ENCODE data around the gene FOLH1. TPM values are rescaled to one million over a fixed set of nuclear protein-coding genes. Genes with fewer than 3 reads are reported as not detected.
"Not testable (repeated sequence)": the region's sequence is repeated elsewhere in the genome, so short reads cannot be mapped to it uniquely, and the experiment has no call there.

Gene FOLH1
- polyA plus RNA-seq, 2 of the 4 experiments (the other 2 are of a cell fraction), result 0.14 TPM; not detected in 1

GRCh38 chr11:49213026-49213560 is 4.7 kb upstream of the FOLH1 start:
- H3K9me3 ChIP-seq, result no peaks in the 10 kb centered on the region
- ATAC-seq, result no peak
- no peaks in the 10 kb centered on the region for H3K4me1 ChIP-seq
- no peak for FAIRE-seq
- no peak for DNase-seq (ENCODE audit: low read depth in 1 of 2, low spot score in 1 of 2)
- H3K4me2 ChIP-seq, result no peak overlapping the region
- 13% methylated on average over 2 of the region's 2 CpGs for WGBS (ENCODE audit: missing lambda C conversion rate)
- ChIA-PET CTCF (no interaction called here), POLR2A (no interaction called here)
- H3K27ac ChIP-seq, result no peak overlapping the region
- H3K4me3 ChIP-seq, result no peak overlapping the region
- TF ChIP-seq SREBF2 (IDR thresholded peaks at IDR 0.05), result no peak

- 58% methylated on average over 6 of the region's 6 CpGs for WGBS (ENCODE audit: missing lambda C conversion rate)
- FAIRE-seq; ATAC-seq; H3K9me3 ChIP-seq; DNase-seq (ENCODE audit: low read depth in 1 of 2, low spot score in 1 of 2); H3K4me3 ChIP-seq; H3K4me1 ChIP-seq; H3K4me2 ChIP-seq; CTCF ChIA-PET; H3K27ac ChIP-seq; POLR2A ChIA-PET: not testable (repeated sequence)
These were observed 1.4 kb downstream of the FOLH1 start for GRCh38 chr11:49206999-49207398.

- ChIA-PET CTCF (no interaction called here), POLR2A (no interaction called here)
- Histone ChIP-seq H3K27ac (no peak overlapping the region), H3K4me1 (no peaks in the 10 kb centered on the region), H3K4me2 (no peak overlapping the region), H3K9me3 (no peaks in the 10 kb centered on the region), H3K4me3 (no peak overlapping the region)
- WGBS (ENCODE audit: missing lambda C conversion rate), result 10% methylated on average over 4 of the region's 4 CpGs
- FAIRE-seq (no peak), ATAC-seq (no peak), DNase-seq (ENCODE audit: low read depth in 1 of 2, low spot score in 1 of 2) (no peak)
- TF ChIP-seq POLR2AphosphoS2 (conservative IDR thresholded peaks at IDR 0.05; ENCODE audit: low read length), result no peak
These were observed 6.0 kb downstream of the FOLH1 start for GRCh38 chr11:49202287-49202976.

- 7% methylated on average over 1 of the region's 1 CpG for WGBS (ENCODE audit: missing lambda C conversion rate)
- CTCF ChIA-PET; H3K4me2 ChIP-seq; H3K27ac ChIP-seq; ATAC-seq; H3K9me3 ChIP-seq; H3K4me3 ChIP-seq; POLR2A ChIA-PET; H3K4me1 ChIP-seq; FAIRE-seq; DNase-seq (ENCODE audit: low read depth in 1 of 2, low spot score in 1 of 2): not testable (repeated sequence)
These were observed 11.6 kb downstream of the FOLH1 start for GRCh38 chr11:49196775-49197174.

GRCh38 chr11:49196002-49196401 is 12.4 kb downstream of the FOLH1 start:
- FAIRE-seq; H3K4me2 ChIP-seq; ATAC-seq; H3K9me3 ChIP-seq; POLR2A ChIA-PET; H3K4me1 ChIP-seq; DNase-seq (ENCODE audit: low read depth in 1 of 2, low spot score in 1 of 2); CTCF ChIA-PET; H3K27ac ChIP-seq; H3K4me3 ChIP-seq: not testable (repeated sequence)
- 44% methylated on average over 6 of the region's 6 CpGs for WGBS (ENCODE audit: missing lambda C conversion rate)

GRCh38 chr11:49190287-49190686 is 18.1 kb downstream of the FOLH1 start:
- H3K4me1 ChIP-seq; ATAC-seq; POLR2A ChIA-PET; H3K27ac ChIP-seq; CTCF ChIA-PET; H3K4me3 ChIP-seq; DNase-seq (ENCODE audit: low read depth in 1 of 2, low spot score in 1 of 2); H3K9me3 ChIP-seq; H3K4me2 ChIP-seq: not testable (repeated sequence)
- WGBS (ENCODE audit: missing lambda C conversion rate), result 14% methylated on average over 2 of the region's 2 CpGs
- FAIRE-seq, result peak; percentile 39

GRCh38 chr11:49186225-49186624 is 22.2 kb downstream of the FOLH1 start:
- WGBS (ENCODE audit: missing lambda C conversion rate), result 2% methylated on average over 2 of the region's 2 CpGs
- H3K9me3 ChIP-seq; H3K4me2 ChIP-seq; H3K4me3 ChIP-seq; H3K4me1 ChIP-seq; H3K27ac ChIP-seq; POLR2A ChIA-PET; ATAC-seq; CTCF ChIA-PET; FAIRE-seq; DNase-seq (ENCODE audit: low read depth in 1 of 2, low spot score in 1 of 2): not testable (repeated sequence)

GRCh38 chr11:49185597-49185996 is 22.8 kb downstream of the FOLH1 start:
- DNase-seq (ENCODE audit: low read depth in 1 of 2, low spot score in 1 of 2); POLR2A ChIA-PET: not testable (repeated sequence)
- WGBS (ENCODE audit: missing lambda C conversion rate), result 27% methylated on average over 3 of the region's 3 CpGs

GRCh38 chr11:49184756-49185155 is 23.6 kb downstream of the FOLH1 start:
- DNase-seq (ENCODE audit: low read depth in 1 of 2, low spot score in 1 of 2); H3K9me3 ChIP-seq; H3K4me3 ChIP-seq; POLR2A ChIA-PET; H3K4me1 ChIP-seq; H3K27ac ChIP-seq; CTCF ChIA-PET; ATAC-seq; H3K4me2 ChIP-seq: not testable (repeated sequence)
- FAIRE-seq, result peak; percentile 74

More at GRCh38 chr11:49185597-49185996, 22.8 kb downstream of the FOLH1 start:
- H3K4me1 ChIP-seq, H3K9me3 ChIP-seq, ATAC-seq, CTCF ChIA-PET, FAIRE-seq, H3K4me3 ChIP-seq, H3K27ac ChIP-seq, H3K4me2 ChIP-seq: not testable (repeated sequence)

GRCh38 chr11:49177936-49178335 is 30.5 kb downstream of the FOLH1 start:
- ATAC-seq; H3K4me3 ChIP-seq; H3K27ac ChIP-seq; DNase-seq (ENCODE audit: low read depth in 1 of 2, low spot score in 1 of 2); H3K9me3 ChIP-seq; FAIRE-seq; H3K4me2 ChIP-seq; H3K4me1 ChIP-seq; CTCF ChIA-PET; POLR2A ChIA-PET: not testable (repeated sequence)
- 35% methylated on average over 3 of the region's 3 CpGs for WGBS (ENCODE audit: missing lambda C conversion rate)

- DNase-seq (ENCODE audit: low read depth in 1 of 2, low spot score in 1 of 2); H3K9me3 ChIP-seq; H3K4me2 ChIP-seq; H3K4me1 ChIP-seq; H3K4me3 ChIP-seq; FAIRE-seq; H3K27ac ChIP-seq; CTCF ChIA-PET; ATAC-seq; POLR2A ChIA-PET: not testable (repeated sequence)
These were observed 33.0 kb downstream of the FOLH1 start for GRCh38 chr11:49175378-49175777.
